Uterine smooth muscle cell (primary cell): Measurements from ENCODE around the gene TDRD10. TPM values are rescaled to one million over a fixed set of nuclear protein-coding genes. Genes with fewer than 3 reads are reported as not detected.

Experiments used
- total RNA-seq: library from RNA; depleted of rRNA; stranded (reverse); fragments of >200 nt; gene quantifications from 2 replicates; pipeline ENCODE4 v1.2.3, GENCODE V29; 2014

The TDRD10 gene, protein sequence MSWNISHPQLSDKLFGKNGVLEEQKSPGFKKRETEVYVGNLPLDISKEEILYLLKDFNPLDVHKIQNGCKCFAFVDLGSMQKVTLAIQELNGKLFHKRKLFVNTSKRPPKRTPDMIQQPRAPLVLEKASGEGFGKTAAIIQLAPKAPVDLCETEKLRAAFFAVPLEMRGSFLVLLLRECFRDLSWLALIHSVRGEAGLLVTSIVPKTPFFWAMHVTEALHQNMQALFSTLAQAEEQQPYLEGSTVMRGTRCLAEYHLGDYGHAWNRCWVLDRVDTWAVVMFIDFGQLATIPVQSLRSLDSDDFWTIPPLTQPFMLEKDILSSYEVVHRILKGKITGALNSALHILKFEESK
- total RNA-seq: not detected in 2 replicates

GRCh38 chr1:154502066-154502743 is at the start of gene TDRD10, which contains the start of gene SHE:
TSS of gene TDRD10 (plus strand) at chr1:154502219. CDS start at chr1:154506904, 4,685 bp downstream.
TSS of gene SHE (minus strand) at chr1:154502412. CDS start at chr1:154502026, 386 bp downstream.

DNA sequence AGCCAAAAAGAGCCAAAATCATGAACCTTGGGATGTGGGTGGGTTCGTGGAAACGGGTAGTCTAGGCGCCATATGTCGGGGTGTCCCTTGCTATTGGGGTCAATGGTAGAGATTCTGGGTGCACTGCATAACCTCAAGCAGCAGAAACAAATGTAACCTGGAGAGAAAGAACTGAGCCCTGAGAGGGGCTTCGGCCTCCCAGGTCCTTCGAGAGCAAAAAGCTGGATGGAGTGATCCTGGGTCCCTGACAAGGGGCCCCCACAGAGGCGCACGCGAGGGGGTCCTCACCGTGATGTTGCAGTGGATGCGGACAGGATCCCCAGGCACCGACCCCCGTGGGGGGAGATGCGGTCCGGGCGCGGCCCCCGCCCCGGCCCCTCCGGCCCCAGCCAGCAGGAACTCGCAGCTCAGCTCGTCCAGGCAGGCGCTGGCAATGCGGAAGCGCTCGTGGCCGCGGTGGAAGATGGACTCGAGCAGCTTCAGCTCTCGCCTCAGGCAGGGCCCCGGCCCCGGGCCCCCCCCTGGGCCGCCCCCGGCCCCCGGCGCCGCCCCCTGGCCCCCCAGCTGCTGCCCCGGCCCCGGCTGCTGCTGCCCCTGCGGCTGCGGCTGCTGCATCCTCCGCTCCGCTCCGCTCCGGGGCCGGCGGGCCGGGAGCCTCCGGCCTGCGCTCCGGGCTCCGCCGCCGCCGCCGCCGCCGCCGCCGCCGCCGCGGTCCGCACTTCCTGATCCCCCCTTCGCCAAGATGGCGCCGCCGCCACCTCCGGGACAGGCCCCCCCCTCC is 56.1 kb downstream of the TDRD10 start, which contains the start of gene UBE2Q1:
UBE2Q1 (minus strand) TSS at position 724 of the 781 bp plus-strand sequence; CDS start at position 615, 109 bp downstream.

GRCh38 chr1:154567386-154568156 is 65.6 kb downstream of the TDRD10 start, which contains the start of gene CHRNB2:
TSS of gene CHRNB2 (plus strand) at chr1:154567778. CDS start at chr1:154568045, 267 bp downstream.

Other genes starting within 250 kb of the TDRD10 start
- 125 and 146 TPM in 2 replicates for gene HAX1, start 229.6 kb upstream of the TDRD10 start, total RNA-seq
- gene AQP10, start 181.1 kb upstream of the TDRD10 start, total RNA-seq: under 0.01 TPM in 1 of 2 replicates, not detected in the other
- gene ATP8B2, start 176.7 kb upstream of the TDRD10 start, total RNA-seq: 159 and 234 TPM in 2 replicates
- gene IL6R, start 96.9 kb upstream of the TDRD10 start, total RNA-seq: 9.3 and 11.9 TPM in 2 replicates
- gene SHE, start 193 bp downstream of the TDRD10 start, total RNA-seq: under 0.01 and 0.12 TPM in 2 replicates
- 23.4 and 31.7 TPM in 2 replicates for gene UBE2Q1, start 56.4 kb downstream of the TDRD10 start, total RNA-seq
- under 0.01 TPM in 1 of 2 replicates, not detected in the other for gene CHRNB2, start 65.6 kb downstream of the TDRD10 start, total RNA-seq
- 70.2 and 74.2 TPM in 2 replicates for gene ADAR, start 106.0 kb downstream of the TDRD10 start, total RNA-seq